ENCODE data around the gene SMC5. TPM values are rescaled to one million over a fixed set of nuclear protein-coding genes. Genes with fewer than 3 reads are reported as not detected.

Gene SMC5
- total RNA-seq, 8 experiments from 2014 or later = 15.5 to 36.9 (median 23.4) TPM

GRCh38 chr9:70382046-70382708 lies 123.4 kb downstream of the SMC5 start:
- 81 to 100% (median 92%) methylated on average over 3 to 6 of the region's 6 CpGs for WGBS, 10 experiments
- no peak for ATAC-seq (replicated peaks in 6 of 8)
- Histone ChIP-seq H3K4me1 (replicated peaks in 1 of 2) (no peaks in the 10 kb centered on the region), H3K27ac (no peak overlapping the region), H3K4me3 (no peak overlapping the region)
- in situ Hi-C loops (cut with MboI; ENCODE audit: low pct_unique_long_range_greater_than_20kb in 2 of 9, low sequenced_read_pairs in 9 of 9, unreplicated experiment in 9 of 9) = loop anchor here in 1 of 9 experiments (25.0 kb wide), 1 partner anchor 105 kb away; no protein-coding TSS in a partner anchor

DNA sequence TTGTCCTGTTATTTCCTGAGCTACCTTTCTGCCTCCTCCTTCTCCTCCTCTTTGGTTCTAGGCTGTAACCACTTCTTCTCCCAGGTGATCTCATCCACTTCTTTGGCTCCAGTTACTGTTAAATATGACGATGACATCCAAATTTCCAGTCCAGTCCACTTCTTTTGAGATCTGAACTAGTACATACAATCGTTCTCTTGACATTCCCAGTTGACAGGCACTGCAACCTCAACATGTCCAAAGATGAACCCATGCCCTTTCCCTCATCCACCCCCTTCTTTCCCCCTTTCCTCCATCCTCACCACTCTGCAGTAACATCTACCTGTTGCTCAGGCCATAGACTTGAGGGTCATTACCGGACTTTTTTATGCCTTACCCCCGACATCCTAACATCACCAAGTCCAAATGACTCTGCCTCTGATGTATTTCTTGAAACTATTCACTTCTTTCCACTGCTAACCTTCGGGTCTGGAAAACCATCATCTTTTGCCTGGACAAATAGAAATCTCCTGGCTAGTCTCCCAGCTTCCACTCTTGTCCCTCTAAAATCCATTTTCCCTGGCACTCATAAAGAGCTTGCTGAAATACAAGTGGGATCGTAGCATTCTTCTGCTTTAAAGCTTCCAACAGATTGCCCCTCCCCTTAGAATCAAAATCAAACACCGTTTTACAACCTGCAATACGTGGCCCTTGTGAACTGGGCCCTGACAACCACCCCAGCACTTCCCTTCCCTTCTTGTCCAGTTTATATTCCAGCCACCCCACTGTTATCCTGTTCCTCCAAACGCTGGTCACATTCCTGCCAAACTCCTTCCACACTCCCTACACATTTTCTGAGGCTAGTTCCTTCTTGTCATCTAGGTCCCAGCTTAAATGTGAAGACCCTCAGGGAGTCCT lies 124.2 kb downstream of the SMC5 start:
- 57 to 93% (median 79%) methylated on average over 1 to 9 of the region's 9 CpGs for WGBS, 10 experiments
- no peak for ATAC-seq (replicated peaks in 6 of 8)
- H3K4me1 ChIP-seq (replicated peaks in 1 of 2) = no peaks in the 10 kb centered on the region
- H3K4me3 ChIP-seq = no peak overlapping the region
- H3K27ac ChIP-seq = no peak overlapping the region
- in situ Hi-C loops (cut with MboI; ENCODE audit: low pct_unique_long_range_greater_than_20kb in 2 of 9, low sequenced_read_pairs in 9 of 9, unreplicated experiment in 9 of 9) = loop anchor here in 1 of 9 experiments (25.0 kb wide), 1 partner anchor 104 kb away; no protein-coding TSS in a partner anchor

- in situ Hi-C loops (cut with MboI; ENCODE audit: low pct_unique_long_range_greater_than_20kb in 2 of 9, low sequenced_read_pairs in 9 of 9, unreplicated experiment in 9 of 9) = loop anchor here in 1 of 9 experiments (25.0 kb wide), 1 partner anchor 102 kb away; no protein-coding TSS in a partner anchor
- no peaks in the 10 kb centered on the region for H3K4me1 ChIP-seq (replicated peaks in 1 of 2)
- 16 to 58% (median 31%) methylated on average over 1 to 3 of the region's 3 CpGs; no CpG with 5 or more reads in 2 of the 10 experiments for WGBS, 10 experiments
- no peak overlapping the region for H3K27ac ChIP-seq
- no peak overlapping the region for H3K4me3 ChIP-seq
- no peak for ATAC-seq (replicated peaks in 6 of 8)
Observed at GRCh38 chr9:70385426-70385825, 126.6 kb downstream of the SMC5 start.

DNA sequence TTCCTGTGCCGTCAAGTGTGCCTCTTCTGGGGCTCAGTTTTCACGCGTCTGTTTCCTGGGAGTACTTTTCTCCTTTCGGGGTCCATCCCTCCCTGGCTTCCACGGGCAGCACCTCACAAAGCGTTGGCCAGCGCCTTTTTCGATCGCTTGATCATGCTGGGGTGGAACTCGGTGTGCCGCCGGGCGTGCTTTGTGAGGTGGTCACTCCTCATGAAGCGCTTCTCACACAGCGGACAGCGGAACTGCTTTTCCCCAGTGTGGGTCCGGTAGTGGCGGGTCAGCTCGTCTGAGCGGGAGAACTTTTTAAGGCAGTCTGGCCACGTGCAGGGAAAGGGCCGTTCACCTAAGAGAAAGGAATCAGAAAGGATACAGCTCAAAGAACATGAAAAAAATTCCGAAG lies 128.9 kb downstream of the SMC5 start:
- no peak for ATAC-seq (replicated peaks in 6 of 8)
- in situ Hi-C loops (cut with MboI; ENCODE audit: low pct_unique_long_range_greater_than_20kb in 2 of 9, low sequenced_read_pairs in 9 of 9, unreplicated experiment in 9 of 9) = loop anchor here in 1 of 9 experiments (25.0 kb wide), 1 partner anchor 100 kb away; no protein-coding TSS in a partner anchor
- Histone ChIP-seq H3K4me3 (no peak overlapping the region), H3K4me1 (replicated peaks in 1 of 2) (peaks cover 7 to 8% of the 10 kb centered on the region in 2 donors), H3K27ac (no peak overlapping the region)
- WGBS, 10 experiments = 74 to 96% (median 94%) methylated on average over 3 to 20 of the region's 23 CpGs; no CpG with 5 or more reads in 4 of the 10 experiments

- H3K4me1 ChIP-seq (replicated peaks in 1 of 2) = peaks cover 12 to 15% of the 10 kb centered on the region in 2 donors
- 33 to 100% (median 83%) methylated on average over 1 to 3 of the region's 3 CpGs; no CpG with 5 or more reads in 3 of the 10 experiments for WGBS, 10 experiments
- H3K27ac ChIP-seq = no peak overlapping the region
- in situ Hi-C loops (cut with MboI; ENCODE audit: low pct_unique_long_range_greater_than_20kb in 2 of 9, low sequenced_read_pairs in 9 of 9, unreplicated experiment in 9 of 9) = loop anchor here in 1 of 9 experiments (25.0 kb wide), 1 partner anchor 98 kb away; no protein-coding TSS in a partner anchor
- H3K4me3 ChIP-seq = no peak overlapping the region
- no peak for ATAC-seq (replicated peaks in 6 of 8)
Observed at GRCh38 chr9:70389188-70389587, 130.4 kb downstream of the SMC5 start.

DNA sequence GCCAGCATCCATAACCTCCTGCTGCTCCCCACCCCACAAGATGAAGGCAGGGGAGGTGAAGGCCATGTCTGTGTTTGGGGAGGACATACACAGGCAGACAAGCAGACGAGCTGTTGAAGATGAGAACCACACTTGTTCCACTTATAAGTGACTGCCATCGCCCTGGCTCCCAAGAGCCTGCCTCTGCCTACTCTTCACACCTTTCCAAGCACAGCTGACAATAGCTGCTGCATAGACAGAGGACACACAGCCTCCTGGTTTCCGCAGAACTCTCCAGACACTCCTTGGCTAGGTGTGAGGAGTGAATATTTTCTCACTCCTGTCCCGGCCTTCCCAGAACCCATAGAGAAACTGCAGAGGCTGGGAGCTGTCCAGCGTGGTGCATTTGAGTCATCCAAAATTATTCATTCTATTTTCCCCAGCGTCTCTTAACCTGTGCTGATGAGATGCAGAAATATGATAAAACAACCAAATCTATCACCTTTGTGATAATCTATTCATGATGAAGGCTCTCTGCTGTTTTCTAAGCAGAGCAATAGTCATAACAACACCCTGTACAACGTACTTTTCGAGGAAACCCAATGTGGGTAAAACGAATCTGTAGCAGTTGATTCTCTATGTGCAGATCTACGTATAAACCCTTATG lies 131.0 kb downstream of the SMC5 start:
- Histone ChIP-seq H3K4me3 (no peak overlapping the region), H3K27ac (no peak overlapping the region), H3K4me1 (replicated peaks in 1 of 2) (peaks cover 12 to 15% of the 10 kb centered on the region in 2 donors)
- in situ Hi-C loops (cut with MboI; ENCODE audit: low pct_unique_long_range_greater_than_20kb in 2 of 9, low sequenced_read_pairs in 9 of 9, unreplicated experiment in 9 of 9) = loop anchor here in 1 of 9 experiments (25.0 kb wide), 1 partner anchor 98 kb away; no protein-coding TSS in a partner anchor
- WGBS, 10 experiments = 47 to 94% (median 78%) methylated on average over 1 to 10 of the region's 10 CpGs; no CpG with 5 or more reads in 1 of the 10 experiments
- ATAC-seq (replicated peaks in 6 of 8) = peak in 5 of 8 experiments; percentile 22 to 50 (median 36)

DNA sequence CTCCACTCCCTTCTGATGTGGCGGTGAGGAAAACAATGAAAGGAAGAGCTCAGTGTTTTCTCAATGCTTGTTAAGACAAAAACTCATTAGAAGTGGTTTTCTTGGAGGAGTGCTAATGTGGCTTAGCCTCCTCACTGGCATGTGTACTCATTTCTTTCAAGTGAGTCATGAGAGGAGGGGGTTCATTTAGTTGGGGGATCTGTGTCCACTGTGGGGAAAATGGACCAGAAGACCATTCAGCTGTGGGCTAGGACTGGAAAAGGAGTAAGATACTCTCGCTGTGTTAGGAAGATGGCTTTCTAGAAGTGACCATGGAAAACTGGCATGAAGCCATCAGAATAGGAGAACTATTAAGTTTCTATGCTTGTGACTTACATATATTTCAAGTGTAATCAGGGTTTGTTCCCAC lies 132.2 kb downstream of the SMC5 start:
- Histone ChIP-seq H3K27ac (no peak overlapping the region), H3K4me1 (replicated peaks in 1 of 2) (peaks cover 12 to 15% of the 10 kb centered on the region in 2 donors), H3K4me3 (no peak overlapping the region)
- 80 to 100% (median 93%) methylated on average over 1 to 2 of the region's 2 CpGs; no CpG with 5 or more reads in 5 of the 10 experiments for WGBS, 10 experiments
- no peak for ATAC-seq (replicated peaks in 6 of 8)
- in situ Hi-C loops (cut with MboI; ENCODE audit: low pct_unique_long_range_greater_than_20kb in 2 of 9, low sequenced_read_pairs in 9 of 9, unreplicated experiment in 9 of 9) = loop anchor here in 1 of 9 experiments (25.0 kb wide), 1 partner anchor 96 kb away; no protein-coding TSS in a partner anchor

DNA sequence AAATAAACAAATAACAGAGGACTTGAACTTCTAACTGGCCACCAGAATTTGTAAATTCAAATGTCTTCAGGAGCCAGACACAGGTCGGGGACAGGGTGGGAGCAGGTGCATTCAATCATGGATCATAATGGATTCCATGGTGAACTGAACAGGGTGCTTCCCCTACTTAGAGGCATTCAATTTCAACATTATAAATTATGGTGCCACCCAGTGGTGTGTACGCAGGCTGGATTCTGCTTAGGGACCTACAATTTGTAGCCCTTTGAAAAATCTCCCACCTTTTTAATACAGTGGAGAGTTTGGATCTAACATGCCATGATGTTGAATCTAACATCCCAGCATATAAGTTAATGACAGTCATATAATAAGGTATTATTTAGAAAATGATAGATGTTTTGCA lies 133.4 kb downstream of the SMC5 start:
- Histone ChIP-seq H3K4me1 (replicated peaks in 1 of 2) (peaks cover 12 to 15% of the 10 kb centered on the region in 2 donors), H3K4me3 (no peak overlapping the region), H3K27ac (no peak overlapping the region)
- 43 to 100% (median 71%) methylated on average over 1 of the region's 2 CpGs; no CpG with 5 or more reads in 5 of the 10 experiments for WGBS, 10 experiments
- in situ Hi-C loops (cut with MboI; ENCODE audit: low pct_unique_long_range_greater_than_20kb in 2 of 9, low sequenced_read_pairs in 9 of 9, unreplicated experiment in 9 of 9) = loop anchor here in 1 of 9 experiments (25.0 kb wide), 1 partner anchor 95 kb away; no protein-coding TSS in a partner anchor
- ATAC-seq (replicated peaks in 6 of 8) = peak; percentile 10 to 70 (median 59)

GRCh38 chr9:70392850-70393249 lies 134.1 kb downstream of the SMC5 start:
- in situ Hi-C loops (cut with MboI; ENCODE audit: low pct_unique_long_range_greater_than_20kb in 2 of 9, low sequenced_read_pairs in 9 of 9, unreplicated experiment in 9 of 9) = loop anchor here in 1 of 9 experiments (25.0 kb wide), 1 partner anchor 94 kb away; no protein-coding TSS in a partner anchor
- Histone ChIP-seq H3K27ac (no peak overlapping the region), H3K4me1 (replicated peaks in 1 of 2) (peaks cover 12 to 15% of the 10 kb centered on the region in 2 donors), H3K4me3 (no peak overlapping the region)
- ATAC-seq (replicated peaks in 6 of 8) = peak; percentile 21 to 93 (median 72)
- WGBS, 10 experiments = 57 to 93% (median 80%) methylated on average over 1 to 3 of the region's 3 CpGs; no CpG with 5 or more reads in 5 of the 10 experiments

GRCh38 chr9:70395652-70396051 lies 136.9 kb downstream of the SMC5 start:
- ATAC-seq (replicated peaks in 6 of 8) = no peak
- H3K27ac ChIP-seq = no peak overlapping the region
- H3K4me3 ChIP-seq = no peak overlapping the region
- in situ Hi-C loops (cut with MboI; ENCODE audit: low pct_unique_long_range_greater_than_20kb in 2 of 9, low sequenced_read_pairs in 9 of 9, unreplicated experiment in 9 of 9) = loop anchor here in 1 of 9 experiments (25.0 kb wide), 1 partner anchor 92 kb away; no protein-coding TSS in a partner anchor
- 44 to 92% (median 76%) methylated on average over 1 to 6 of the region's 6 CpGs for WGBS, 10 experiments
- peaks cover 12 to 15% of the 10 kb centered on the region in 2 donors for H3K4me1 ChIP-seq (replicated peaks in 1 of 2)

DNA sequence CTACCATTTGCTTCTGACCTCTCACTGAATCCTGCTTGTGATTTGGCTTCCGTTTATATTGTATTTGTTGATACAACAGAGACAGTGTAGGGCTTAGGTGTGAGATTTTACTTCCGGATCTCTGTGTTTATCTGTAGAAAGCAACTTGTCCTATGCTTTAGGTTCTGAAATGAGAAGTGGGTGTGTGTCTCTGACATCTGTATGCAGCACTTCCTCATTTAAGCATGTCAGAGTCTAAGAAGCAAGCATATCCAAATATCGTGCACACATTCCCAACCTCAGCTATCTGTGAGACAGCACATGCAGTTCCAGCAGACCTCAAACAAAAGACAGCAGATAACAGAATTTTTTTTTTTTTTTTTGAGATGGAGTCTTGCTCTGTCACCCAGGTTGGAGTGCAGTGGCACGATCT lies 139.4 kb downstream of the SMC5 start:
- Histone ChIP-seq H3K27ac (no peak overlapping the region), H3K4me3 (no peak overlapping the region), H3K4me1 (replicated peaks in 1 of 2) (peaks cover under 1 to 2% of the 10 kb centered on the region in 2 donors)
- in situ Hi-C loops (cut with MboI; ENCODE audit: low pct_unique_long_range_greater_than_20kb in 2 of 9, low sequenced_read_pairs in 9 of 9, unreplicated experiment in 9 of 9) = loop anchor here in 1 of 9 experiments (25.0 kb wide), 1 partner anchor 89 kb away; no protein-coding TSS in a partner anchor
- 40 to 100% (median 88%) methylated on average over 1 to 3 of the region's 4 CpGs; no CpG with 5 or more reads in 2 of the 10 experiments for WGBS, 10 experiments
- peak in 3 of 8 experiments; percentile 6 to 15 (median 11) for ATAC-seq (replicated peaks in 6 of 8)

GRCh38 chr9:70399141-70399540 lies 140.4 kb downstream of the SMC5 start:
- no peak overlapping the region for H3K4me3 ChIP-seq
- no peaks in the 10 kb centered on the region for H3K4me1 ChIP-seq (replicated peaks in 1 of 2)
- no peak overlapping the region for H3K27ac ChIP-seq
- in situ Hi-C loops (cut with MboI; ENCODE audit: low pct_unique_long_range_greater_than_20kb in 2 of 9, low sequenced_read_pairs in 9 of 9, unreplicated experiment in 9 of 9) = loop anchor here in 1 of 9 experiments (25.0 kb wide), 1 partner anchor 88 kb away; no protein-coding TSS in a partner anchor
- no peak for ATAC-seq (replicated peaks in 6 of 8)
